ENCODE data around the gene MCMBP. TPM values are rescaled to one million over a fixed set of nuclear protein-coding genes. Genes with fewer than 3 reads are reported as not detected.
"Not testable (repeated sequence)": the region's sequence is repeated elsewhere in the genome, so short reads cannot be mapped to it uniquely, and the experiment has no call there.

The MCMBP gene
- total RNA-seq, 1 experiment from 2014 or later, result 46.3 TPM

DNA sequence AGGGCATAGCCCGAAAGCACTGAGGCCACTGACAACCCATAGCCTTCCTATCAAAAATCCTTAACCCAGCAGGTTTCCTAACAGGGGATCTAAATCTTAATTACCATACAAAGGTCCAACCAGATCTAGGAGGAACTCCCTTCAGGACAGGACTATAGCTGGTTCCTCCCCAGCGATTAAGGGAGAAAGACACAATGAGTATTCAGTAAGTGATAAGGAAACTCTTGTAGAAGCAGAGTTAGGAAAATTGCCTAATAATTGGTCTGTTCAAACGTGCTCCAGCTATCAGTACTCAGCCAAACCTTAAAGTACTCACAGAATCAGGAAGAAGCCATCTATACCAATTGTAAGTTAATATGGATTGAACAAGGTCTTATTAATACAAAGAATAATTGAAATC, 16.6 kb upstream of the MCMBP start:
- H3K27me3 ChIP-seq, H3K9me3 ChIP-seq, DNase-seq, H3K4me3 ChIP-seq, H3K36me3 ChIP-seq: not testable (repeated sequence)

DNA sequence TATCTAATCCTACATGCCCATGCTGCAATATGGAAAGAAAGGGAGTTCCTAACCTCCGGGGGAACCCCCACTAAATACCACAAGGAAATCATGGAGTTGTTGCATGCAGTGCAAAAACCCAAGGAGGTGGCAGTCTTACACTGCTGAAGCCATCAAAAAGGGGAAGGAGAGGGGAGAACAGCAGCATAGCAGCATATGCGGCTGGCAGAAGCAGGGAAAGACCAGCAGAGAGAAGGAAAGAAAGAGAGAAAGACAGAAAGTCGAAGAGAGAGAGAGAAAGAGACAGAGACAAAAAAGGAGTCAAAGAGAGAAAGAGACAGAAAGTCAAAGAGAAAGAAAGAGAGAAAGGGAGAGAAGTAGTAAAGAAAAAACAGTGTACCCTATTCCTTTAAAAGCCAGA, 16.1 kb upstream of the MCMBP start:
- H3K27me3 ChIP-seq, H3K4me3 ChIP-seq, H3K36me3 ChIP-seq, H3K9me3 ChIP-seq, DNase-seq: not testable (repeated sequence)

DNA sequence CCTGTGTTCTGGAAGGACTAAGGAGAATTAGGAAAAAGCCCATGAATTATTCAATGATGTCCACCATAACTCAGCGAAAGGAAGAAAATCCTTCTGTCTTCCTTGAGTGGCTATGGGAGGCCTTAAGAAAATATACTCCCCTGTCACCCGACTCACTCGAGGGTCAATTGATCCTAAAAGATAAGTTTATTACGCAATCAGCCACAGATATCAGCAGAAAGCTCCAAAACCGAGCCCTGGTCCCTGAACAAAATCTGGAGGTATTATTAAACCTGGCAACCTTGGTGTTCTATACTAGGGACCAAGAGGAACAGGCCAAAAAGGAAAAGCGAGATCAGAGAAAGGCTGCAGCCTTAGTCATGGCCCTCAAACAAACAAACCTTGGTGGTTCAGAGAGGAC, 13.4 kb upstream of the MCMBP start:
- not testable (repeated sequence) for H3K9me3 ChIP-seq, H3K4me3 ChIP-seq, H3K27me3 ChIP-seq, DNase-seq, H3K36me3 ChIP-seq

GRCh38 chr10:119883901-119884611, 11.4 kb upstream of the MCMBP start:
- not testable (repeated sequence) for H3K9me3 ChIP-seq, H3K27me3 ChIP-seq, H3K4me3 ChIP-seq, H3K36me3 ChIP-seq
- DNase-seq, result peak; percentile 40

DNA sequence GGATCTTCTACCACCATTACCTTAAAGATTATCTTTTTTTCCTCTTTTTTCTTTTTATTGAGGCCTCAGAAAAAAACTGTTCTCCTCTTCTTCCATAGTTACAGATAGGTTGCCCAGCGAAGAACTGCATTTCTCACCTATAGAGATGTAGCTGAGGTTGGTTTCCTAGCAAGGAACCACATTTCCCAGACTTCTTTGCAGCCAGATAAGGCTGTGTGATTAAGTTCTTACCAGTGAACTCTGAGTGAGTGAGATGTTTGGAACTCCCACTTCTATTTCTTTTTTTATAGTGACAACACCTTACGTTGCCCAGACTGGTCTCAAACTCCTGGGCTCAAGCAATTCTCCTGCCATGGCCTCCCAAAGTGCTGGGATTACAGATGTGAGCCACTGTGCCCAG, 5.9 kb upstream of the MCMBP start:
- no peaks in the 10 kb centered on the region for H3K27me3 ChIP-seq
- DNase-seq, result no peak

GRCh38 chr10:119872860-119873681, 428 bp upstream of the MCMBP start:
- DNase-seq, result peak; percentile 82
- Histone ChIP-seq H3K9me3 (no peaks in the 10 kb centered on the region), H3K36me3 (no peaks in the 10 kb centered on the region; the same call in 1 of the 2 replicates)

More for the DNA sequence above, 5.9 kb upstream of the MCMBP start:
- H3K36me3 ChIP-seq, result no peaks in the 10 kb centered on the region
- no peak overlapping the region for H3K4me3 ChIP-seq
- H3K9me3 ChIP-seq, result no peaks in the 10 kb centered on the region

GRCh38 chr10:119871881-119872609, 598 bp downstream of the MCMBP start:
- peak; percentile 44 for DNase-seq
- Histone ChIP-seq H3K36me3 (no peaks in the 10 kb centered on the region; the same call in 1 of the 2 replicates), H3K9me3 (no peaks in the 10 kb centered on the region), H3K4me3 (peak overlapping the region; percentile 92), H3K27me3 (no peaks in the 10 kb centered on the region)

More at GRCh38 chr10:119872860-119873681, 428 bp upstream of the MCMBP start:
- Histone ChIP-seq H3K4me3 (peak overlapping the region; percentile 92), H3K27me3 (no peaks in the 10 kb centered on the region)

DNA sequence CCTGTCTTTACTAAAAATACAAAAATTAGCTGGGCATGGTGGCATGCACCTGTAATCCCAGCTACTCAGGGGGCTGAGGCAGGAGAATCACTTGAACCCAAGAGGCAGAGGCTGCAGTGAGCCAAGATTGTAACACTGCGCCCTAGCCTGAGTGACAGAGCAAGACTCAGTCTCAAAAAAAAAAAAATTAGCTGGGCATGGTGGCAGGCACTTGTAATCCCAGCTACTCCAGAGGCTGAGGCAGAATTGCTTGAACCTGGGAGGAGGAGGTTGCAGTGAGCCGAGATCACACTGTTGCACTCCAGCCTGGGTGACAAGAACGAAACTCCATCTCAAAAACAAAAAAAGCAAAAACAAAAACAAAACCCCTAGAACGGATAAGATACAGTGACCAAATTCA, 3.2 kb downstream of the MCMBP start:
- H3K9me3 ChIP-seq, H3K27me3 ChIP-seq, DNase-seq: not testable (repeated sequence)
- Histone ChIP-seq H3K36me3 (peaks cover 14% of the 10 kb centered on the region), H3K4me3 (peak overlapping the region; percentile 92)

GRCh38 chr10:119867317-119867716, 5.3 kb downstream of the MCMBP start:
- no peaks in the 10 kb centered on the region for H3K9me3 ChIP-seq
- no peak for DNase-seq
- H3K36me3 ChIP-seq, result peaks cover 14% of the 10 kb centered on the region
- H3K4me3 ChIP-seq, result no peak overlapping the region
- no peaks in the 10 kb centered on the region for H3K27me3 ChIP-seq

DNA sequence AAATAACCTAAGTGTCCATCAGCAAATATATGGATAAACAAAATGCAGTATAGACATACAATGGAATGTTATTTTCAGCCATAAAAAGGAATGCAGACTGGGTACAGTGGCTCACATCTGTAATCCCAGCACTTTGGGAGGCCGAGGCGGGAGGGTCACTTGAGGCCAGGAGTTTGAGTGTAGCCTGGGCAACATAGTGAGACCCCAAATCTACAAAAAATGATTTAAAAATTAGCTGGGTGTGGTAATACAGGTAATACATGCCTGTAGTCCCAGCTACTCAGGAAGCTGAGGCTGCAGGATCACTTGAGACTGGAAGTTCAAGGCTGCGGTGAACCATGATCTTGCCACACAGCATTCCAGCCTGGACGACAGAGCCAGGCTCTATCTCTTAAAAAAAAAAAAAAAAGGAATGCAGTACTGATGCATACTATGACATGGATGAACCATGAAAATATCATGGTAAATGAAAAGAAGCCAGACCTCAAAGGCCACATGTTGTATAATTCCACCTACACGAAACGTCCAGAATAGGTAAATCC, 6.9 kb downstream of the MCMBP start:
- H3K9me3 ChIP-seq, result no peaks in the 10 kb centered on the region
- peaks cover 14% of the 10 kb centered on the region for H3K36me3 ChIP-seq
- H3K4me3 ChIP-seq, result no peak overlapping the region
- no peak for DNase-seq
- H3K27me3 ChIP-seq, result no peaks in the 10 kb centered on the region

- no peak for DNase-seq
- H3K9me3 ChIP-seq, result no peaks in the 10 kb centered on the region
- no peaks in the 10 kb centered on the region for H3K27me3 ChIP-seq
- H3K4me3 ChIP-seq, result no peak overlapping the region
- H3K36me3 ChIP-seq, result peaks cover 17% of the 10 kb centered on the region
Measured at GRCh38 chr10:119863951-119864565, 8.6 kb downstream of the MCMBP start.

DNA sequence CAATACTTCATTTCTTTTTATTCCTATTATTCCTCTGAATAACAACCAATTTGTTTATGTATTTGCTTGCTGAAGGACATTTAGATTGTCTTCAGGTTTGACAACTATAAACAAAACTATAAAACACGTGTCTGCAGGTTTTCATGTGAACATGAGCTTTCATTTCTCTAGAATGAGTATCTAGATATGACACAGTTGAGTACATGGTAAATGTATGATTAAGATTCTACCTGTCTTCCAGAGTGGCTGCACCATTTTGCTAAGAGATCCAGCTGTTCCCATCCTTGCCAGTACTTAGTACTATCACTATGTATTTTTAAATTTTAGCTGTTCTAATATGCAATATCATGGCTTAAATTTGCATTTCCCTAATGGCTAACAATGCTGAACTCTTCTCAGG, 10.1 kb downstream of the MCMBP start:
- Histone ChIP-seq H3K9me3 (no peaks in the 10 kb centered on the region), H3K36me3 (peaks cover 31% of the 10 kb centered on the region), H3K4me3 (no peak overlapping the region), H3K27me3 (no peaks in the 10 kb centered on the region)
- DNase-seq, result no peak

DNA sequence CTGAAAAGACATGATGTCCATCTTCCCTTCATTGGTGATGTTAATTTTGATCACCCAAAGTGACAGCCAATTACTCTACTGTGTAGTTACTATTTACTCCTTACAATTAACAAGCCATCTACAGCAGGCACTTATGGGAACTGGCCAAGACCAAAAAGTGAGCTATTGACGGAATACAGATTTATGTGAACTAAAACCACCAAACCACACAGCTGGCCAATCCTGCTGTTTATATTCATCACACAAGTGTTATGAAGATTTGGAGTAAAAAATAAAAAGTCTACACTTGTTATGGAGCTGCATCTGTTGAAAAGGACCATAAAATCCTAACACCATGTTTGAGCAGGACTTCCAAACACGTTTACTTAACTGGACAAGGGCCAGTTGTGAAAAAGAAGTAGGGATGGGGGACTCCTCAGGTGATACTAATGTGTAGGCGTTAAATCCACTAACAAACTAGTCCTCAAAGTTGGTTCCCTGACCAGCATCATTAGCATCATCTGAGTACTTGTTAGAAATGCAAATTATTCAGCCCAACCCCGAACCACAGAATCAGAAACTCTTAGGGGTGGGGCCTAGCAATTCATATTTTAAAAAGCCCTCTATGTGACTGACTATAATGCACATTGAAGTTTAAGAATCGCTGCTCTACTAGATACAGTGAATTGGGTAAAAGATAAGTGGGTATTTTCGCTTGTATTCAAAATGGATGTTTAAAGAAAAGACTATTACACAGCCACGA, 11.6 kb downstream of the MCMBP start:
- peaks cover 45% of the 10 kb centered on the region for H3K36me3 ChIP-seq

GRCh38 chr10:119859420-119860258, 13.0 kb downstream of the MCMBP start:
- no peak for DNase-seq
- no peaks in the 10 kb centered on the region for H3K9me3 ChIP-seq
- no peak overlapping the region for H3K4me3 ChIP-seq
- H3K27me3 ChIP-seq, result no peaks in the 10 kb centered on the region
- H3K36me3 ChIP-seq, result peaks cover 43% of the 10 kb centered on the region

More for the DNA sequence above, 11.6 kb downstream of the MCMBP start:
- DNase-seq, result no peak
- no peaks in the 10 kb centered on the region for H3K9me3 ChIP-seq
- H3K27me3 ChIP-seq, result no peaks in the 10 kb centered on the region
- H3K4me3 ChIP-seq, result no peak overlapping the region

DNA sequence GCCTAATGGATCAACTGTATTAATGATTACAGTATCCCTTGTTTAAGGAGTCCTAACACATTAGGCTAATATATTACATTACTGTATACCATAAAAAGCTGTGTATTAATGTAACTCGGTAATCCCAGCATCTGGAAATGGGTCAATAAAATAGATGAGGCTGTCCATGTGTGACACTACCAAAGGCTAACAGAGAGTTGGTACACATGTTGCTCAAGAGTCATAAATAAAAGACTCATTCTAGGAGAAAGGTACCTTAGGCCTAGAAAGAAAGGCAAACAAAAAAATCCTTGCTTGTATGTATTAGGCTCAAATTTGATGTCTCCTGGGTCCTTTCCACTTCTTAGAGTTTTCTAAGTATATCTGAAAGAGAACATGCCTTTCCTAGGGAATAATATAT, 14.6 kb downstream of the MCMBP start:
- peaks cover 57% of the 10 kb centered on the region for H3K36me3 ChIP-seq
- no peaks in the 10 kb centered on the region for H3K9me3 ChIP-seq
- H3K27me3 ChIP-seq, result no peaks in the 10 kb centered on the region
- no peak for DNase-seq
- no peak overlapping the region for H3K4me3 ChIP-seq

Measured in MG63 (cell line).